Tongue (tissue), 2 donors: ENCODE measurements around the gene PAX1. TPM values are rescaled to one million over a fixed set of nuclear protein-coding genes. Genes with fewer than 3 reads are reported as not detected.
A peak's percentile ranks its signal among the peaks of the same experiment; 100 is the strongest.

Experiments
- DNase-seq: peaks from one replicate; pipeline ENCODE4 v3.0.0-alpha.2; 2015
- total RNA-seq: library from RNA; depleted of rRNA; stranded (reverse); fragments of >200 nt; gene quantifications from one replicate; pipeline ENCODE4 v1.2.3, GENCODE V29; 2014

Gene PAX1
- total RNA-seq, 1 donor from 2014 or later = 4.1 TPM

DNA sequence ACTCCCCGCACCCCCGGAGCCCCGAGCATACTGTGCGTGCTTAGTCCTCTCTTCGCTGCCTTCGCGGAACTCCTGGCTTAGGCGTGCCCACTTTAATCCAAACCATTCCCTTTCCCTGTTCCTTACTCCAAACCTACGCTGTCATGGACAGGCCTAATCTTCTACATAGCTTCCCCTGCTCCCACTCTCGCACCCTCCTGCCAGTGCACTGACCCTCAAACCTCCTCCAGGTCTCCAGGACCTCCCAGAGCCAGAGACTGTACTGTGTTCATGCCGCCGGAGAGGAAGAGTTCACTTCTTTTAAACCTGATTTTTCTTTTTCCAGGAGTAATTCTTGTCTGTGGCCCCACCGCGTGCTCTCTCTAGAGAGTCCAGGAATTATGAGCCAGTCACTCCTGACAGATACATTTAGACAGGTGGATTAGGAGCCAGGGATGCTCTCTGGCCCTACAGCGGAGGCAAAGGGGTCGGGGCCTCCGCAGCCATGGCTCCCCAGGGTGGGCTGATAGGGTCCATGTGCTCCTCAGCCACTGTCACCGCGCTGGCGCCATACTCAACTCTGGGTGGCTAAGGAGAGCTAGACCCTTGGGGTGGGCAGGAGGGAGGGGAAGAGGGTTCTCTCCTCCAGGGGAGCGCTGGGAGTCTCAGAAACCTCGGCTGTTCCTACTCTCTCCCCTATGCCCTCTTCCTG, 1.6 kb upstream of the PAX1 start:
- DNase-seq = no peak

DNA sequence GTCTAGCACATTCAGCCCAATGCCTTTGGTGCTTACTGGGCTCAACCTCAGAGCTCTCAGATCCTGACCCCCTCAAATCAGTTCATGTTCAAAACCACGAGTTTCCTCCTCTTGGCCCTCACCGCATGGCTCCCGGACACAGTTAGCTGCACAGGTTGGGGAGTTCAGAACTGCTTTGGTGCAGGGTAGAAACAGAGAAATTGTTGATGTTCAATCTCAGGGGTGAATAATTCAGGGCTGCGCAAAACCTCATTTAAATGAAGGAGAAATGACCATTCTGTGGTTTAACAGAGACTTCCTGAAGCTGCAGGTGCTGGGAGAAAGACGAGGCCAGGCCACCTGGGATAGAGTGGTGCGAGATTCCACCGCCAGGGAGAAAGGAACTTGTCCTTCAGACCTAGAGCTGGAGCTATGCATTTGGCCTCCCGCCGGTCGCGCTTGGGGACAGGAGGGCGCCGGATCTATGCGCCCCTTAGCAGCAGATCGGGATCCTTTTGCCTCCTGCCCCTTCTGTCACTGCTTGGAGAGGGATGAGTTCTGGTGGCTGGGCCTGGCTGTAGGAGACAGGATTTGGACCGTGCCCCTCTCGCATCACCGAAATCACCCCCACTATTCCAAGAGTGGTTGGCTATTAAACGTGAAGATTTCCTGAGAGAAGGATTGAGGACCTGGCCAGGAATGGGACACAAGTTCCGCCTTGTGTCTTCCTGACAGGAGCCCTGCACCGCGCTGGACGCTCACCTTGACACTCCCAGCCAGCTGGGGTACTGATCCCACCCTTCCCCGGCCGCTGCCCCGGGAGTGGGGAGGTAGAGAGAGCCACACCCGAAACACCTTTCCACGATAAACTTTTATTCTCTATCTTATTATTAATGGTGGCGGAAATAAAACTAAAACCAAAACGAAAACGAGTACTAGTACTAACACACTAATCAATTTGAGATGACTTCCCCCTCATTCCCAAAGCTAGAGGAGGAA, 767 bp upstream of the PAX1 start:
- DNase-seq = no peak

DNA sequence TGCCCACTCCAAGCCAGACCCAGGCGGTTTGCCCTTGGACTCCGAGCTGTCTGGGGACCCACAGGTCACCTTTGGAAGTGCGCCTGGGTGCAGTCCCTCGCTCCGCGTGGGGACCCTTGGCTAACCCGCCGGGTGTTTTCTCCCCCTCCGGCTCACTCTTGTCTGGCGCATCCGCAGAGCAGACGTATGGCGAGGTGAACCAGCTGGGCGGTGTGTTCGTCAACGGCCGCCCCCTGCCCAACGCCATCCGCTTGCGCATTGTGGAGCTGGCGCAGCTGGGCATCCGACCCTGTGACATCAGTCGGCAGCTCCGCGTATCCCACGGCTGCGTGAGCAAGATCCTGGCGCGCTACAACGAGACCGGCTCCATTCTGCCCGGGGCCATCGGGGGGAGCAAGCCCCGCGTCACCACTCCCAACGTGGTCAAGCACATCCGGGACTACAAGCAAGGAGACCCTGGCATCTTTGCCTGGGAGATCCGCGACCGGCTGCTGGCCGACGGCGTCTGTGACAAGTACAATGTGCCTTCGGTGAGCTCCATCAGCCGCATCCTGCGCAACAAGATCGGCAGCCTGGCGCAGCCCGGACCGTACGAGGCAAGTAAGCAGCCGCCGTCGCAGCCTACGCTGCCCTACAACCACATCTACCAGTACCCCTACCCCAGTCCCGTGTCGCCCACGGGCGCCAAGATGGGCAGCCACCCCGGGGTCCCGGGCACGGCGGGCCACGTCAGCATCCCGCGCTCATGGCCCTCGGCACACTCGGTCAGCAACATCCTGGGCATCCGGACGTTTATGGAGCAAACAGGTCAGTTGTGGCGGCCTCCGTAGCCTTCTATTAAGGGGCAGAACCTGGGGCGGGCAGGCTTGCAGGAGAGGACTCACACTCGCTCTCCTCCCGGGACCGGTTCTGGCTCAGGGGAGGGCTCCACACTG, 1.1 kb downstream of the PAX1 start:
- DNase-seq = no peak

DNA sequence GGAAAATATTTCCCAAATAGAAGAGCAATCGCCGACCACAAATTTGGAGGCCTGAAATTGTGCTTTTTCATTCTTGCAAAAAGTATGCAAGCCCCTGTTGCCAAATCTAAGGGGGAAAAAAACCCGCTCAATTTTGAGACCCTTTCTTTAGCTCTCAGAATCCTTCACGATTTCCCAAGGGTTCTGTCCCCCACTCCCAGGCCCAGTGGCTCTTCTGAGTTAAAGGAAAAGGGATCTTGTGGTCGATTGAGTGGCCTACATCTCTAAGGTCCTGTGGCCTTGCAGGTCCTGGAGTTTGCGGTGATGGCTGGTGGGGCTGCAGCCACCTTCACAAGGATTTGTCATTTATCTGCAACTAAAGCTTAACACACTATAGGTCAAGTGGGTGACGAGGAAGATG, 1.8 kb downstream of the PAX1 start:
- no peak for DNase-seq

DNA sequence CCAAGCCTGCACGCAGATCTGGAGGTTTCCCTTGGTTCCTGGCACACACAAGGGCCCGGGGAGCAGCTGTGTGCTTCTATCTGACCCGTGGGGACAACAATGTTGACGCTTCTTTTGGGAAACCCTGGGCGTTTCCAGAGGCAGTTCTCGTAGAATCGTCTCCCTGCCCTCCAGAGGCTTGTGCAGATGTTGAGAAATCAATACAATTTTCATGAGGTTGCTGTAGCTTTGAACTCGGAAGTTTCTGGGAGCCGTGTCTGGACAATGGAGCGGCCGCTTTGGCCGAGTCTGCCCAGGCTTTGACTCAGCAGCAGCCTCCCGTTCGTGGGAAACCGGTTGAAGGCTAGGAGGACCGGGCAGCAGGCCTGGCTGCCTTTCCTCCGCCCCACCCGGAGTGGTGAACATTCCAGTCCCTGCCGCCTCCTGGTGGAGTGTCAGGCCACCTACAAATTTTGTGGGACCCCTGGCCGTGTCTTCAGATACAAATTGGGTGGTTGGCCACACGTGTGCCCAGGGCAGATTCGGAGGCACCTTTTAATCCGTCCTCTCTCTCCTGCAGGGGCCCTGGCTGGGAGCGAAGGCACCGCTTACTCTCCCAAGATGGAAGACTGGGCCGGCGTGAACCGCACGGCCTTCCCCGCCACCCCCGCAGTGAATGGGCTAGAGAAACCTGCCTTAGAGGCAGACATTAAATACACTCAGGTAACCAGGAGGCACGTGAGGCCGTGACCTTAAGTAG, 2.7 kb downstream of the PAX1 start:
- DNase-seq = no peak

DNA sequence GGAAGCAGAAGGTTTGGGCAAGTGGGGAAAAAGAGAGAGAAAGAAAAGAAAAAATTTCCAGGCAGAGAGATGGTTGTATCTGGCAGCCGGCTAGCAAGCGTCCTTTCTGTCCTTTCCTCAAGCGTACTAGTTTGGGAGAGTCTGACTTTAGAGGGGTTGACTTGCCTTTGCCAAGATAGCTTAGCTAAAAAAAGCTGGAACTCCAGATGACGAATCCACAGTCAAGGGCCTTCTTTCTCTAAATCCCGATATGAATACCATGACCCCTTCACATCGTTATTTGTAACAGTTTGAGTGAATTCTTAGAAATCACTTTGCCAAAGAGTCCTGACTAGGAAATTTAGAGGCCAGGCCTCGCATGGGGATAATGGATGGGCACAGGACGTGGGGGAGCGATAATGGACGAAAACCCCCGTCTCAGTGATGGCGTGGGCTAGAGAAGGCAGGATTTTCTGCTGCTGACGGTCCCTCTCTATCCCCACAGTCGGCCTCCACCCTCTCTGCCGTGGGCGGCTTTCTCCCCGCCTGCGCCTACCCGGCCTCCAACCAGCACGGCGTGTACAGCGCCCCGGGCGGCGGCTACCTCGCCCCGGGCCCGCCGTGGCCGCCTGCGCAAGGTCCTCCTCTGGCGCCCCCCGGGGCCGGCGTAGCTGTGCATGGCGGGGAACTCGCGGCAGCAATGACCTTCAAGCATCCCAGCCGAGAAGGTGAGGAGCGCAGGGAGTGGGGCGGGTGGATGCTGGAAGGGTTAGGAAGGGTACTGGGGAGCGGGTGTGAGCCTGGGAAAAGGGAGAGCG, 3.5 kb downstream of the PAX1 start:
- DNase-seq = no peak

DNA sequence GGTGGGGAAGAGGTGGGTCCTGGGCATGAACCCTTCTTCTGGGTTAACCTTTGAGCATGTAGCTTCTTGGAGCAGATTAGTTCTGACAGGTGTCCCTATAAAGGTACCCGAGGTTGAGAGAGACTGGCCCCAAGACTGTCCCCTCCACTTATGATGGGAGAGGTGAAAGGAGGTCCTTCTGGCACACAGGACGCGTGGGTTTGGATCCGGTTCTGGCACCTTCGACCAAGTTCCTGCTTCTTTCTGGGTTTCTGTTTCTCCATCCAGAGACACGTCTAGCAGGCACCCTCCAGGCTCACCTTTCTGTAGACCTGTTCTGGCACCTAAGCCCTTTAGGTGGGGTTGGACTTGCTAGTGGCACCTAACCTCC, 4.1 kb downstream of the PAX1 start:
- no peak for DNase-seq

DNA sequence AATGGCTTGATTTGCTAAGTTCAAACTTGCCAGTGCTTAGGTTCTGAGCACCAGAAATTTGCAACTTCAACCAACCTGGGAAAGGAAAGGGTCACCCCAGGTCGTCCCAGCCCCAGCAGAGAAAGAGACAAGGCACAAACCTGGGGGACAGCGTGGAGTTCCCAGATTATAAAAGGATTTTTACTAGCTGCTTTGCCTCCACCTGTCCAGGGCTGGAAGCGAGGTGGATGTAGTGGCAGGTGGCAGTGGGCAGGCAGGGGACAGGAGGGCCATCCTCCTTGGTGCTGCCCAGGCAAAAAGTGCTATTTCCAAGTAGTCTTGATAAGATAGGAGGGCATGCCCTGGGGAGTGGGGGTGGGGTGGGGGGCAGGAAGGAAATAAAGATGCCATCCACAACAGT, 4.9 kb downstream of the PAX1 start:
- DNase-seq = no peak

DNA sequence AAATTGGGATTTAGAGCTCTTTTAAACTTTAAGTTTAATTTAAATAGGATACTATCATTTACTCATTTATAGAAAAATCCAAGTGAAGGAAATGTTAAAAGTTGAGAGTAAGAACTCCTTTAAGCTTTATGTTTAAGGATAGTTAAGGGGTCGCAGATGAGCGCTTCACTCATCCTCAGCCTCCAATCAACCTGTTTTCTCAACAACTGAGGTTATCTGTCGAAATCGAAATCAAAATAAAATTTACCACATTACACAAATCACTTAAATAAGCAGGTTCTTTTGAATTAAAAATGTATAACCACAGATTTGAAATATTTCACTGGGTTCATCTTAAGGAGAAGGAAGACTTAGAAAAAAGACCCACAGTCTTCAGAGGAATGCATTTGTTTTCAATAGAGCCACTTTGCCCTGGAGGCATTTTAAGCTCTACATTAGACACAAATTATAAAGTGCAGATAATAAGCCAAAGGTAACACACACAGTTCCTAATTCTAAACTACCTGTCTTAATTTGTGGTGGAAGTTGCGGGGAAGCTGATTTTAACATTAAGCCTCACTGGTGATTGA, 5.5 kb downstream of the PAX1 start:
- no peak for DNase-seq

DNA sequence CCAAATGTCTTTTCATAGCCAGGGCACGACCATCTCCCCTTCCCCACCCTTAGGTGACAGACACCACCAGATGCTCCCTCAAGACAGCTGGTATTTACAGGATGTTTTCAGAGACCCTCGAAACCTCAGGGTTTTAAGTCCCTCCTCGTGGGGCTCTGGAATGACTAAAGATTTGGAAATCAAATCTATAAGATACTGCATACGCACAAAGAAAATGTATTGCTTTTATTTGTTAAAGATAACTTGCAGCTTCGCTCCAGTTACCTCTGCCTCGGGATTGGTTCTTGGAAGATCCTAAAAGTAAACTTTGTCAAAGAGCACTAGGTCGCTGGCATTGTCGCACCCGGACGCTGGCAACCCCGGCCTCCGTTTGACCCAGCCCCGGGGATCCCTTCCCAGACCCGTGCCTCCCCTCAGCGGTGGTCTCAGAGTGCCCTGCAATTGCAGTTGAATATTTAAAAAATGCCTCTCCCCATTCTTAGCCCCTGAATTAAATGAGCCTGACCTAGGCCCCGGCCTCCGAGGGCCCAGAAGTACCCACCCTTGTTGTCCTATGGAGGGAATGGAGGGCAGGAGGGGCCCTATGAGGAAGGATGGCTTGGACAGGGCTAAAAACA, 7.1 kb downstream of the PAX1 start:
- DNase-seq = no peak

DNA sequence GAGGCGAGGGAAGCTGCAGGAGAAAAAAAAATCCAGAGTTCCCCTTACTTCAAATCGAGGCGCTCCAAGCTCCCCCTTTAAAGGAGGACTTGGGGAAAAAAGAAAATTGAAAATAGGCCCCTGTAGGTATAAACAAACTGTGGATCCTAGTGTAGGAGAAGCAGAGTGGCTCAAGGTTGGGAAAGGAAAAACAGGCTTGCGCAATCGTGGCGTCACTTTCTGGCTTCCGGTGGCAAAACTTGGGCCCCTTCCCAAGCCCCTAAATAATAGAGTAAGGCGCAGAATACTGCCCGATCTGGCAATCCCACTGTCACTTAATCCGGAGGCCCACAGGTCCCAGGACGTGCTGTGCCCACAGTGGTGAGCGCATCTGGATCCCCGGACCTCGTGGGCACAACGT, 8.0 kb downstream of the PAX1 start:
- DNase-seq = no peak

DNA sequence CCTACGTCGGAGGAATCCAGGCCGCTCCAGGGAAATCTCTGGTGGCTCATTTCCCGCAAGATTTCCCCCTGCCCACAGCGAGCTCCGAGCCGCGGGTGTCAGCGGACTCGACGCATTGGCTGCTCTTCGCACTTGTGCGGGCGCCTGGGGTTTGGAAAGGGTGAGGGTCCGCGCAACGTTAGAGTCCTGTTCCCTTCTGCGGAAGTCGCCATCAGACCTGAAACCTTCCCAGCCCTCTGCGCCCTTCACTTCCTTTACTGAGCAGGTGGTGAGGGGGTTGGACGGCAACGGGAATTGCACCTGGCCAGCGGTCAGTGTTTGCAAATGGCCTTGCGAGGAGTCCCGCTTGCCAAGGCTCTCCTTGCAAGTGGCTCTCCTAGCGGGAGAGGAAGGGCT, 8.4 kb downstream of the PAX1 start:
- DNase-seq = no peak

DNA sequence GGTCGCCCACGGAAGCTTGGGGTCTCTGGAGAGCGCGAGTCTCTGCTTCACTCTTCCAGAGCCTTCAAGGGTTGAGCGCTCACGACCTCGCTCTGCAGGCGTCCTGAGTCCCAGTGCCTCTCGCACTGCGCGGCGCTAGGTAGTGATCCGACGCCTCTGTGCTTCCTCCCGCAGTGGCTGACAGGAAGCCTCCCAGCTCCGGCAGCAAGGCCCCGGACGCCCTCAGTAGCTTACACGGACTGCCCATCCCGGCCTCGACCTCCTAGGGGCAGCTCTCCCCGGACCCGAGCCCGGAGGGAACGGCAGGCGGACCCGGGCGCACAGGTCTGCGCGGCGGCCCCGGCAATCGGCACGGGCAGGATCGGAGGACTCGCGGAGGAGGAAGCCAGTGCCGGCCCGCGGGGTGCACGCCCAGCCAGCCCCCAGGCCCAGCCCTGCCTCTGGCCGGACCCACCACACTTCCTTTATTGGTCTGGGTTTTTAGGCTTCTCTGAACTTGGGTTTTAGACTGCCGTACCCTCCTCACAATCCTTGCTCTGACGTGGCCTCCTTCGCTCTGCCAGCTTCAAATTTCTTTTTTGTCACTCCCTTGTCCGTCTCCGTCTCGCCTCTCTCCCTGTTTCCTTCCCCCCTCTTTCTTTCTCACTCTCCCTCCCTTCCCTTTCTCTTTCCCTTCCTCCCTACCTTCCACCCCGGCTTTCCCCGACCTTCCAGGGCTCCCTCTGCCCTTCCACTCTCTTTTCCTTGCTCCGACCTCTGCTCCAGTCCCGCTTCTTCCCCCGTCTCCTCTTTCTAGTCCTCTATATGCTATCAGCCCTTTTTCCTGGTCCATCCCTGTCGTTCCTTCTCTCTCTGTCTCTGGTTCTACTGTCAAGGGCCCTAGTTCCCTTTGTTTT, 9.1 kb downstream of the PAX1 start:
- DNase-seq = no peak

DNA sequence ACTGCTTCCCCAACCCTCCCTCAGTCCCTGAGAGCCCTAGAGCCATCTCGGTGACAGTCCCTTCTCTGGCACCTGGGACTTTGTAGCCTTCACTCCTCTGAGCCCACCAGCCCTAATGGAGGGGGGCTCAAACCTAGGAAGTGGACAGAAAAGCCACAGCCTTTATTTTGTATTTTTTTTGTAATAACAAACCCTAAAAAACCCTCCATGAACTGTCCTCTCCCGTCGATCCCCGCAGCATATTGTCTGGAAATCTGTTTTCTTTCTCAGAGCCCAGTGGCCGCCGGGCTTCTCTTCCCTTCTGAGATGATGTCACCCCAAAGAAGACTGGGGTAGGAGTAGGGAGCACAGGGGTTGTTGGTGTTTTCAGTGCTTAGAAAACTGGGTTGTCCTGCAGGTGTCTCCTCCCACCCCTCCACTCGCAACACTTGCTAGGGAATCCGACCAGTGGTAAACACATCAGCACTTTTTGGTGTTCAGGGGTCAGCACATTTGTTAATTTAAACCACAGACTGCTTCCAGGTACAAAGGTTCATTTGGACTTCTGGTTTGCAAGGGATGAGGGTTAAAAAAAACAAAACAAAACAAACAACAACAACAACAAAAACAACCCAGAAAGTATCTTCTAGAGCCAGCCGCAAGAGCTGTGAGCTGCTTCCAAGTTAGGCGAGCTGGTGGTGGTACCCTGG, 9.9 kb downstream of the PAX1 start:
- DNase-seq = no peak

DNA sequence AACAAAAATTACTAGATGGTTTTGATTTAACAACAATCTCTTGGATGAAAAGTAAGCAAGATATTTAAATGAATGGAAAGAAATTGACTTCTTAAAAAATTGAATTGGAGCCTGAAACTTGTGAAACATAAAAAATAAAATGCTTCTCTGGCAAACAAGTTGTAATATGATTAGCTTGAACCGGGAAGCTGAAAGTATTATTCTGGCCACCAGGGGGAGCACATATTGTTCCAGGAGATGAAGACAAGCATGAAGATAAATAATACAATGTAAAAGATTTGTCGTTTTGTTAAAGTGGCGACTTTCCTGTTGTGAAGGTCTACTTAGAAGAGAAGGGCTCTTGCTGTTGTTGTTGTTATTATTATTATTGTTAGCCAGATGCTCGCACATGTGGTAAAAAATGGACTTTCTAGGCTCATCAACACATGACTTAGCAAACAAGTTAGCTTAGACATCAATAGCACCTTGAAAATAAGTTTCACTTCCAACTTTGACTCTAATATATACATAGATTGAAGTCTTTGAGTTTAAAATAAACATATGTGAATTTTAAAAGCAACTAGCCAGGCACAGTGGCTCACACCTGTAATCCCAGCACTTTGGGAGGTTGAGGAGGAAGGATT, 14.2 kb downstream of the PAX1 start:
- DNase-seq = peak; percentile 89

DNA sequence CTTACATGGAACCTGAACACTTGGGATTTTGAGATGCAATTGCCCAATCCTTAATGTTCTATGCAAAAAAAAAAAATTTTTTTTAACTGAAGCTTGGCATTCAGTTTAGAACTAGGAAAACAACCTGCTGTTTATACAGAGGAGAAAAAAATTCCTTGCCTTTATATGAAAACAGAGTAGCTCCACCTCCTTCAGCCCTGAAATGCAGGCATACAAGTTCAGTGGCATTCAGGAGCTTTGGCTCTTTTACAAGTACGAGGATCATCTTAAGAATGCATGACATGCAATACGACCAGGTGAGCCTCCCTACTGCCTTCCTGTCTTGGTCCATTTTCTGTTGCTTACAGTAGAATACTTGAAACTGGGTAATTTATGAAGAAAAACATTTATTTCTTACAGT, 20.4 kb downstream of the PAX1 start:
- DNase-seq = no peak

DNA sequence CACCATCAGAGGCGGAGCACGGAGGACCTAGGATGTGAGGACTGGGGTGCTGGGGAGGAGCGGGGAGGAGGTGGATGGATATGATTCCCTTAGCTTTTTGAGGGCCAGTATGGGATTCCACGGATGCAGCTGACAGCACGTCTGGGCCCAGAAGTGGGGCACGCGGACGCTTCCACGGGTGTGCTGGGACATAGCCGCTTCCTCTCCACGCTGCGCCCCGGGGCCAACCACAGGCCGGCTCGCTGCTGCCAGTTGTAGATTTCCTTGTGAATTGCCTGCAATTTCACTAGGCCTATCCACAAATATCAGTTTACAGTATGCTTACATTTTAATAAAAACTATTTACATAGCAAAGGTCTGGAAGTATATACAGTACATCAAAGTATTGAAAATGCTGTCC, 23.9 kb downstream of the PAX1 start:
- DNase-seq = no peak

DNA sequence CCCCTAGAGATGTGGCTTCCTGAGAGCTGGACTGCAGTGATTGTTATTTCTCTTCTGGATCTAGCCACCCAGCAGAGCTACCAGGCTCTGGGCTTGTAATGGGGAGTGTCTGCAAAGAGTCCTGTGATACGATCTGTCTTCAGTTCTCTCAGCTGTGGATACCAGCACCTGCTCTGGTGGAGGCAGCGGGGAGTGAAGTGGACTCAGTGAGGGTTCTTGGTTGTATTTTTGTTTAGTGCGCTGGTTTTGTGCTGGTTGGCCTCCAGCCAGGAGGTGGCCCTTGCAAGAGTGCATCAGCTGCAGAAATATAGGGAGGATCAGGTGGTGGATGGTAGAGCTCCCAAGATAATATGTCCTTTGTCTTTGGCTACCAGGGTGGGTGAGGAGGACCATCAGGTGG, 33.7 kb downstream of the PAX1 start:
- DNase-seq = no peak
